Endothelial cell of umbilical vein (primary cell): Measurements from ENCODE around the gene FOXP1. TPM values are rescaled to one million over a fixed set of nuclear protein-coding genes. Genes with fewer than 3 reads are reported as not detected.

ENCODE experiments used
- BruUV-seq: library from RNA; stranded (reverse); fragments of 400-500 nt; replicated peaks from 2 replicates; lab custom pipeline; 2021; lab: Mats Ljungman, UMichigan
- CTCF ChIA-PET: fragments of 300-600, 350-600 bp; sonication (Branson Sonifier 250); formaldehyde crosslinking; loops from one replicate; lab custom pipeline; 2021; ENCODE audit warnings: antibody characterized with exemption, inconsistent platforms; lab: Charles Lee
- POLR2A ChIA-PET: fragments of 300-600, 350-600 bp; sonication (Branson Sonifier 250); formaldehyde crosslinking; loops from one replicate; lab custom pipeline; 2021; ENCODE audit warnings: antibody characterized with exemption, inconsistent platforms; lab: Charles Lee
- DNase-seq: peaks from one replicate; pipeline ENCODE4 v3.0.0-alpha.2; 2011; ENCODE audit warnings: low read depth, low spot score
- FAIRE-seq: peaks from 2 replicates; lab custom pipeline; 2011; peaks lifted over from hg19 to GRCh38; lab: Jason Lieb, UNC
- H2AFZ ChIP-seq: 2 replicates; pipeline ENCODE4 v1.6.0; 2012; ENCODE audit warnings: low read depth, low read length, control low read depth, inconsistent platforms
- H3K27ac ChIP-seq: 2 replicates; pipeline ENCODE4 v1.5.1; 2011; ENCODE audit warnings: low read depth, mild to moderate bottlenecking, control low read depth, low read length, moderate library complexity; ENCODE audit not compliant: insufficient read depth
- H3K27me3 ChIP-seq, 2 experiments: 2 replicates each; pipeline versions ENCODE4 v1.6.0 to v1.6.1; 2011; ENCODE audit warnings: low read length in 2 of 2, mixed read lengths in 1 of 2; ENCODE audit not compliant: control insufficient read depth in 2 of 2, insufficient read depth in 2 of 2
- H3K36me3 ChIP-seq, 2 experiments: 2 replicates in 1 of 2; 3 replicates in 1 of 2; pipeline ENCODE4 v1.5.1; 2011; ENCODE audit warnings: low read length in 2 of 2, mild to moderate bottlenecking in 1 of 2, moderate library complexity in 1 of 2; ENCODE audit not compliant: control insufficient read depth in 2 of 2, insufficient read depth in 2 of 2; ENCODE audit errors: extremely low read depth in 1 of 2
- H3K4me1 ChIP-seq: 3 replicates; pipeline ENCODE4 v1.5.1; 2011; ENCODE audit warnings: mild to moderate bottlenecking, low read length; ENCODE audit not compliant: control insufficient read depth, insufficient read depth; ENCODE audit errors: extremely low read depth
- H3K4me2 ChIP-seq: 2 replicates; pipeline ENCODE4 v1.6.1; 2011; ENCODE audit warnings: low read length, control low read depth, mixed read lengths; ENCODE audit not compliant: insufficient read depth
- H3K4me3 ChIP-seq, 3 experiments: fragments of 200-600 bp in 1 of 3; sonication (generic), shearing (Covaris generic) in 1 of 3; replicated peaks in 1 of 3; 2 replicates each; pipeline ENCODE4 v1.5.1; 2011 to 2016; ENCODE audit warnings: control low read depth in 3 of 3, low read length in 3 of 3, mild to moderate bottlenecking in 2 of 3, inconsistent platforms in 1 of 3, low read depth in 1 of 3, moderate library complexity in 1 of 3; ENCODE audit not compliant: insufficient read depth in 1 of 3
- H3K79me2 ChIP-seq: 2 replicates; pipeline ENCODE4 v1.6.0; 2012; ENCODE audit warnings: low read length, inconsistent platforms; ENCODE audit not compliant: control insufficient read depth, insufficient read depth
- H3K9ac ChIP-seq: replicated peaks from 2 replicates; pipeline ENCODE3; 2011; ENCODE audit warnings: low read length, control low read depth; ENCODE audit not compliant: insufficient read depth; ENCODE audit errors: extremely low read depth
- H3K9me1 ChIP-seq: replicated peaks from 3 replicates; pipeline ENCODE4 v1.6.0; 2011; ENCODE audit warnings: mild to moderate bottlenecking, low read length; ENCODE audit not compliant: control insufficient read depth, insufficient read depth; ENCODE audit errors: extremely low read depth
- H3K9me3 ChIP-seq: replicated peaks from 2 replicates; pipeline ENCODE4 v1.5.1; 2012; ENCODE audit warnings: low read length, inconsistent platforms; ENCODE audit not compliant: control insufficient read depth, insufficient read depth
- H4K20me1 ChIP-seq: replicated peaks from 2 replicates; pipeline ENCODE3; 2011; ENCODE audit warnings: mild to moderate bottlenecking, low read length; ENCODE audit not compliant: control insufficient read depth, insufficient read depth; ENCODE audit errors: extremely low read depth
- EZH2 ChIP-seq: IDR thresholded peaks from 2 replicates; pipeline ENCODE4 v1.6.1; 2012; ENCODE audit warnings: borderline replicate concordance, low read depth, mild to moderate bottlenecking, moderate library complexity, low read length, inconsistent platforms; ENCODE audit not compliant: severe bottlenecking
- FOS ChIP-seq: IDR thresholded peaks from 2 replicates; pipeline ENCODE4 v1.6.1; 2011; ENCODE audit warnings: mild to moderate bottlenecking, low read length, moderate library complexity, borderline replicate concordance; ENCODE audit not compliant: insufficient read depth
- GATA2 ChIP-seq: IDR thresholded peaks from 2 replicates; pipeline ENCODE4 v1.7.0; 2011; ENCODE audit warnings: low read depth, mild to moderate bottlenecking, moderate library complexity, mixed read lengths, low read length; ENCODE audit not compliant: insufficient read length, insufficient read depth
- JUN ChIP-seq: IDR thresholded peaks from 2 replicates; pipeline ENCODE4 v1.6.1; 2011; ENCODE audit warnings: borderline replicate concordance, low read depth; ENCODE audit not compliant: insufficient read length, insufficient read depth
- MYC ChIP-seq: IDR thresholded peaks from one replicate; pipeline ENCODE4 v1.6.1; 2011; ENCODE audit warnings: mild to moderate bottlenecking, low read depth, low read length
- POLR2A ChIP-seq: IDR thresholded peaks from 2 replicates; pipeline ENCODE4 v1.6.1; 2012; ENCODE audit warnings: low read depth, mild to moderate bottlenecking, control low read depth, low read length
- POLR2AphosphoS5 ChIP-seq: IDR thresholded peaks from 2 replicates; pipeline ENCODE4 v1.6.1; 2012; ENCODE audit warnings: low read depth, mild to moderate bottlenecking, control low read depth, low read length, moderate library complexity; ENCODE audit not compliant: insufficient read depth
- dilution Hi-C: fragments of 300-500 bp; cut with MboI; formaldehyde crosslinking; loops from one replicate; pipeline ENCODE4 v1.15.0; 2019; ENCODE audit warnings: low sequenced_read_pairs; ENCODE audit not compliant: extremely low pct_ligation_motif_present
- intact Hi-C: fragments of 100-400 bp; cut with micrococcal nuclease; formaldehyde crosslinking; loops from one replicate; pipeline ENCODE4 v1.10.0; 2022
- polyA plus RNA-seq, 4 experiments: library from polyadenylated mRNA; depleted of rRNA in 3 of 4; stranded (reverse) in 3 of 4; unstranded in 1 of 4; fragments of >200 nt; gene quantifications; 2 replicates each; pipeline versions ENCODE4 v1.2.1 to v1.2.3, GENCODE V29; 2011 to 2012; ENCODE audit warnings: missing spikeins in 1 of 4
- total RNA-seq: library from RNA; stranded (reverse); gene quantifications from 2 replicates; pipeline ENCODE4 v1.2.3, GENCODE V29; 2021
- TF ChIP-seq, protein P1 (sequence below): IDR thresholded peaks from 2 replicates; pipeline ENCODE4 v1.6.1; 2011; ENCODE audit not compliant: insufficient read depth, insufficient read length
- TF ChIP-seq, protein P2 (sequence below), 2 donors: IDR thresholded peaks; 1 replicate in 1 of 2; 2 replicates in 1 of 2; pipeline ENCODE4 v1.5.1; 2011; ENCODE audit warnings: low read length in 2 of 2, mild to moderate bottlenecking in 2 of 2, moderate library complexity in 2 of 2, control low read depth in 1 of 2, inconsistent platforms in 1 of 2, low read depth in 1 of 2; ENCODE audit not compliant: insufficient read depth in 1 of 2; ENCODE audit errors: extremely low read depth in 1 of 2

FOXP1 gene
- total and polyA plus RNA-seq, 2 donors (not counting 3 experiments of a cell fraction or from before 2014, with no cell fraction given) = 41.0 to 107 TPM

DNA sequence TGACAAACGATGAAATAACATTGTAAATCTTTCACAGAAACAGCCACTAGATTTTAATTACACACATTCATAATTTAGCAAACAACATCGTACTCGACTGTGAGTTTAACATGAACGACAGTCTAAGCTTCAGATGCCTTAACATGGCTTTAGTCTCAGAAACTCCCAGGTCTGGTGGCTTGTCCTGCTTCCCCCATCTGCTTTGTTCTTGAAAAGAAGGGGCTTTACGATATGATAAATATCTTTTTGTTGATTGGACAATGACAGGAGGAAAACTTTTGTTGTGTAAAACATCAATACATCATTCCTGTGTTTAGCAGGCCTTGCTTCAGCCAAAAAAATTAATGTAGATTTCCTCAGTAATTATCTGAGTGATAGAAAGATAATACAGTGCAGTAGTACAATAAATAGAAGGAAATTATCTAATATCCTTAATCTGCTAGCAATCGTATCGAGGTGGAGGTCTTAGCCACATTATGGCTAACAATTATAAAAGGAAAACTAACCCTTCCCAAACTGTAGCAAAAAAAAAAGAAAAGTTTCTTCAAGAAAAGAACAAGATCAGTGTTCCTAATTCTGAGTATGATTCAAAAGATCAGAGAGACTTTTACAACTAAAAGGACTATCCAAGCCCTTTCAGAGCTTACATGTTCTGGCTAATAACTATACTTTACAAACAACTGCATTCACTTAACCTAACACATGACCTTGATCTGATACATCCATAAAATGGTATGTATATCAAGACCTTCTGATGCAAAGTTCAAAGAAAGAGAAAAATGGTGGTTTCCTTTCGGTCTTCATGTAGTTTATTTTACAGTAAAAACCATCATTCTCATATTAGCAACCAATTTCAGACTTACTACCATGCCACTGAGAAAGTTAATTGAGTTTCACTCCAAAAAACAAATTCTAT, 535.7 kb downstream of the FOXP1 start:
- no peaks in the 10 kb centered on the region for H4K20me1 ChIP-seq
- dilution Hi-C loops (no loop called here), intact Hi-C loops (loop anchor here (1.0 to 2.0 kb wide), 2 partner anchors 13 to 55 kb away; no protein-coding TSS in a partner anchor)
- peaks cover 19 to 25% of the 10 kb centered on the region in 2 experiments for H3K36me3 ChIP-seq
- H3K27ac ChIP-seq = peak overlapping the region; percentile 88
- no peaks in the 10 kb centered on the region for H3K27me3 ChIP-seq
- no peaks in the 10 kb centered on the region for H3K9me3 ChIP-seq
- BruUV-seq = TSS peak; percentile 75
- peaks cover 63% of the 10 kb centered on the region for H3K79me2 ChIP-seq
- FAIRE-seq = peak; percentile 66
- peaks cover 70% of the 10 kb centered on the region for H3K4me1 ChIP-seq
- H3K9ac ChIP-seq = peak overlapping the region; percentile 75
- no peak overlapping the region for H2AFZ ChIP-seq
- ChIA-PET CTCF (interaction anchor here (1.2 to 3.6 kb wide), 5 partner anchors 12 to 498 kb away, joined by 3 to 15 read pairs (median 5); no protein-coding TSS in a partner anchor), POLR2A (interaction anchor here (0.6 kb wide), 1 partner anchor 9 kb away, joined by 3 read pairs; no protein-coding TSS in a partner anchor)
- H3K4me3 ChIP-seq = peak overlapping the region in 1 of 3 experiments; percentile 18
- H3K9me1 ChIP-seq = no peaks in the 10 kb centered on the region
- DNase-seq = peak; percentile 72
- peak; percentile 72 for TF ChIP-seq GATA2
- TF ChIP-seq, protein P1, sequence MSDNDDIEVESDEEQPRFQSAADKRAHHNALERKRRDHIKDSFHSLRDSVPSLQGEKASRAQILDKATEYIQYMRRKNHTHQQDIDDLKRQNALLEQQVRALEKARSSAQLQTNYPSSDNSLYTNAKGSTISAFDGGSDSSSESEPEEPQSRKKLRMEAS = no peak
- peak overlapping the region; percentile 84 for H3K4me2 ChIP-seq

DNA sequence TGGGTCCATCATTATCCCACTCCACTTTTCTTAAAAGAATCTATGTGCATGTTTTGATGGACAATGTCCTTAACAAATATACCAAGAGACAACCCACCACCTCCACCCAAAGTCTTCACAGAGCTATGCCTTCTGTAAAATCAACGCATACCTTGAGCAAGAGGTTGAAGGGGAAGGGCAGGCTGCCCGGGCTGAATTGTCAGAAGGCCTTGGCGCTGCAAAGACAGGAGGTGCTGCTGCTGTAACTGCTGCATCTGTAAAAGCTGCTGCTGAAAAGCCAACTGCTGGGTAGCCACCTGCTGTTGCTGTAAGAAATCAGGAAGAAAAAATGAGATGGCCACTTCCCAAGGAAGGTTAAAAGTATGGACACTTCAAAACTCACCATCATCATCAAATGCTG, 536.7 kb downstream of the FOXP1 start:
- CTCF ChIA-PET = interaction anchor here (1.5 kb wide), 2 partner anchors 11 to 496 kb away, joined by 5 to 10 read pairs; no protein-coding TSS in a partner anchor
- Histone ChIP-seq H3K9me1 (no peaks in the 10 kb centered on the region), H3K4me1 (peaks cover 59% of the 10 kb centered on the region), H2AFZ (no peak overlapping the region), H3K27ac (peak overlapping the region; percentile 88), H3K9me3 (no peaks in the 10 kb centered on the region), H3K9ac (peak overlapping the region; percentile 75), H3K4me2 (no peak overlapping the region), H3K4me3 (no peak overlapping the region), H4K20me1 (no peaks in the 10 kb centered on the region), H3K79me2 (peaks cover 65% of the 10 kb centered on the region), H3K27me3 (no peaks in the 10 kb centered on the region), H3K36me3 (peaks cover 17 to 24% of the 10 kb centered on the region in 2 experiments)
- POLR2A ChIA-PET = no interaction called here
- DNase-seq (no peak), FAIRE-seq (no peak)
- TF ChIP-seq POLR2A = no peak
- no peak for TF ChIP-seq JUN
- TF ChIP-seq, protein P1 = no peak
- no peak for TF ChIP-seq POLR2AphosphoS5
- TF ChIP-seq EZH2 = no peak
- TF ChIP-seq MYC = no peak
- TF ChIP-seq GATA2 = no peak
- TF ChIP-seq, protein P2, sequence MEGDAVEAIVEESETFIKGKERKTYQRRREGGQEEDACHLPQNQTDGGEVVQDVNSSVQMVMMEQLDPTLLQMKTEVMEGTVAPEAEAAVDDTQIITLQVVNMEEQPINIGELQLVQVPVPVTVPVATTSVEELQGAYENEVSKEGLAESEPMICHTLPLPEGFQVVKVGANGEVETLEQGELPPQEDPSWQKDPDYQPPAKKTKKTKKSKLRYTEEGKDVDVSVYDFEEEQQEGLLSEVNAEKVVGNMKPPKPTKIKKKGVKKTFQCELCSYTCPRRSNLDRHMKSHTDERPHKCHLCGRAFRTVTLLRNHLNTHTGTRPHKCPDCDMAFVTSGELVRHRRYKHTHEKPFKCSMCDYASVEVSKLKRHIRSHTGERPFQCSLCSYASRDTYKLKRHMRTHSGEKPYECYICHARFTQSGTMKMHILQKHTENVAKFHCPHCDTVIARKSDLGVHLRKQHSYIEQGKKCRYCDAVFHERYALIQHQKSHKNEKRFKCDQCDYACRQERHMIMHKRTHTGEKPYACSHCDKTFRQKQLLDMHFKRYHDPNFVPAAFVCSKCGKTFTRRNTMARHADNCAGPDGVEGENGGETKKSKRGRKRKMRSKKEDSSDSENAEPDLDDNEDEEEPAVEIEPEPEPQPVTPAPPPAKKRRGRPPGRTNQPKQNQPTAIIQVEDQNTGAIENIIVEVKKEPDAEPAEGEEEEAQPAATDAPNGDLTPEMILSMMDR (IDR thresholded peaks at IDR 0.05; ENCODE audit: extremely low read depth in 1 of 2, insufficient read depth in 1 of 2, low read depth in 1 of 2, low read length in 2 of 2) = no peak
- no peak for TF ChIP-seq FOS
- dilution Hi-C loops = no loop called here
- intact Hi-C loops = loop anchor here (1.0 kb wide), 1 partner anchor 11 kb away; no protein-coding TSS in a partner anchor
- BruUV-seq = no TSS peak
